ENCODE data around the gene IQCM. TPM values are rescaled to one million over a fixed set of nuclear protein-coding genes. Genes with fewer than 3 reads are reported as not detected.

The IQCM gene
- total and polyA plus RNA-seq, 10 of the 15 experiments (the other 5 are each of a cell fraction or from before 2014, with no cell fraction given): not detected

- no peaks in the 10 kb centered on the region for H3K9me3 ChIP-seq (replicated peaks; ENCODE audit: control insufficient read depth, insufficient read depth, low read length)
- BruUV-seq (replicated peaks): no TSS peak
- ATAC-seq (no peak), FAIRE-seq (no peak), DNase-seq (ENCODE audit: low read depth, low spot score) (no peak)
- H3K4me2 ChIP-seq (ENCODE audit: control insufficient read depth, insufficient read depth): no peak overlapping the region
- H3K27ac ChIP-seq (ENCODE audit: control insufficient read depth, insufficient read depth): no peak overlapping the region
- no peaks in the 10 kb centered on the region for H3K27me3 ChIP-seq (replicated peaks in 1 of 2; ENCODE audit: control insufficient read depth in 2 of 2, insufficient read depth in 2 of 2, low read length in 1 of 2)
- RAD21 ChIA-PET (ENCODE audit: unreplicated experiment): no interaction called here
- TF ChIP-seq EZH2 (IDR thresholded peaks at IDR 0.05; ENCODE audit: borderline replicate concordance, control insufficient read depth, low read depth, low read length) (no peak), ZNF622 (IDR thresholded peaks at IDR 0.05) (no peak)
- no peaks in the 10 kb centered on the region for H3K4me1 ChIP-seq (ENCODE audit: control insufficient read depth, insufficient read depth, low read length)
- no peaks in the 10 kb centered on the region for H4K20me1 ChIP-seq (ENCODE audit: control insufficient read depth, insufficient read depth)
- no peak overlapping the region for H3K4me3 ChIP-seq
- no peak overlapping the region for H2AFZ ChIP-seq (ENCODE audit: control insufficient read depth, low read depth, low read length)
- H3K9ac ChIP-seq (ENCODE audit: control insufficient read depth, insufficient read depth, low read length): no peak overlapping the region
- 35% methylated on average over 2 of the region's 2 CpGs for WGBS (ENCODE audit: insufficient coverage, insufficient replicate concordance, low lambda C conversion rate, missing lambda C conversion rate)
- SMC1A ChIA-PET (ENCODE audit: uncharacterized antibody, unreplicated experiment): no interaction called here
- no peaks in the 10 kb centered on the region for H3K36me3 ChIP-seq (ENCODE audit: control insufficient read depth in 2 of 2, insufficient read depth in 2 of 2, low read length in 1 of 2)
- CTCF ChIA-PET: no interaction called here
- in situ Hi-C loops (cut with MboI) (no loop called here), intact Hi-C loops (cut with micrococcal nuclease; ENCODE audit: unreplicated experiment) (no loop called here)
- no peaks in the 10 kb centered on the region for H3K79me2 ChIP-seq (ENCODE audit: control insufficient read depth, insufficient read depth, low read length)
- POLR2A ChIA-PET: no interaction called here
Measured at GRCh38 chr4:149500806-149501205, 314.8 kb downstream of the IQCM start.

- Histone ChIP-seq H3K9ac (ENCODE audit: control insufficient read depth, insufficient read depth, low read length) (no peak overlapping the region), H4K20me1 (ENCODE audit: control insufficient read depth, insufficient read depth) (no peaks in the 10 kb centered on the region), H3K79me2 (ENCODE audit: control insufficient read depth, insufficient read depth, low read length) (no peaks in the 10 kb centered on the region), H3K36me3 (ENCODE audit: control insufficient read depth in 2 of 2, insufficient read depth in 2 of 2, low read length in 1 of 2) (no peaks in the 10 kb centered on the region), H3K4me3 (no peak overlapping the region), H3K9me3 (replicated peaks; ENCODE audit: control insufficient read depth, insufficient read depth, low read length) (no peaks in the 10 kb centered on the region), H3K4me2 (ENCODE audit: control insufficient read depth, insufficient read depth) (no peak overlapping the region), H3K27me3 (replicated peaks in 1 of 2; ENCODE audit: control insufficient read depth in 2 of 2, insufficient read depth in 2 of 2, low read length in 1 of 2) (no peaks in the 10 kb centered on the region), H3K27ac (ENCODE audit: control insufficient read depth, insufficient read depth) (no peak overlapping the region), H2AFZ (ENCODE audit: control insufficient read depth, low read depth, low read length) (no peak overlapping the region), H3K4me1 (ENCODE audit: control insufficient read depth, insufficient read depth, low read length) (no peaks in the 10 kb centered on the region)
- ChIA-PET CTCF (no interaction called here), POLR2A (no interaction called here), RAD21 (ENCODE audit: unreplicated experiment) (no interaction called here), SMC1A (ENCODE audit: uncharacterized antibody, unreplicated experiment) (interaction anchor here (1.0 to 1.4 kb wide), 2 partner anchors 8 to 13 kb away, joined by 3 to 4 read pairs; no protein-coding TSS in a partner anchor)
- no TSS peak for BruUV-seq (replicated peaks)
- no peak for TF ChIP-seq BCL11A (IDR thresholded peaks at IDR 0.05; ENCODE audit: low read depth, low read length)
- no peak for TF ChIP-seq CBX3 (IDR thresholded peaks at IDR 0.05; ENCODE audit: borderline replicate concordance, low read depth)
- no peak for TF ChIP-seq ZBED1 (IDR thresholded peaks at IDR 0.05; ENCODE audit: borderline replicate concordance)
- no peak for TF ChIP-seq NFYB (IDR thresholded peaks at IDR 0.05; ENCODE audit: insufficient read depth, low read depth, low read length)
- no peak for TF ChIP-seq IRF4 (IDR thresholded peaks at IDR 0.05; ENCODE audit: low read depth, low read length)
- TF ChIP-seq CHD1 (IDR thresholded peaks at IDR 0.05; ENCODE audit: low read depth, low read length): no peak
- no peak for TF ChIP-seq SMC3 (IDR thresholded peaks at IDR 0.05; ENCODE audit: borderline replicate concordance, low read length)
- no peak for TF ChIP-seq KAT2A (conservative IDR thresholded peaks at IDR 0.05; ENCODE audit: control insufficient read depth, low read depth, low read length)
- no peak for TF ChIP-seq JUND (IDR thresholded peaks at IDR 0.05; ENCODE audit: low read depth, low read length)
- FAIRE-seq: no peak
- WGBS (ENCODE audit: insufficient coverage, insufficient replicate concordance, low lambda C conversion rate, missing lambda C conversion rate): 9% methylated on average over 2 of the region's 2 CpGs
- intact Hi-C loops (cut with micrococcal nuclease; ENCODE audit: unreplicated experiment): no loop called here
- no peak for ATAC-seq
- in situ Hi-C loops (cut with MboI): no loop called here
- no peak for DNase-seq (ENCODE audit: low read depth, low spot score)
Measured at GRCh38 chr4:149499726-149500125, 315.9 kb downstream of the IQCM start.
